ENCODE measurements around the gene MAP7. TPM values are rescaled to one million over a fixed set of nuclear protein-coding genes. Genes with fewer than 3 reads are reported as not detected.
A peak's percentile ranks its signal among the peaks of the same experiment; 100 is the strongest.
"Not testable (repeated sequence)": the region's sequence is repeated elsewhere in the genome, so short reads cannot be mapped to it uniquely, and the experiment has no call there.

Gene MAP7
- total and polyA plus RNA-seq, 11 donors: 0.86 to 3.2 (median 2.1) TPM

DNA sequence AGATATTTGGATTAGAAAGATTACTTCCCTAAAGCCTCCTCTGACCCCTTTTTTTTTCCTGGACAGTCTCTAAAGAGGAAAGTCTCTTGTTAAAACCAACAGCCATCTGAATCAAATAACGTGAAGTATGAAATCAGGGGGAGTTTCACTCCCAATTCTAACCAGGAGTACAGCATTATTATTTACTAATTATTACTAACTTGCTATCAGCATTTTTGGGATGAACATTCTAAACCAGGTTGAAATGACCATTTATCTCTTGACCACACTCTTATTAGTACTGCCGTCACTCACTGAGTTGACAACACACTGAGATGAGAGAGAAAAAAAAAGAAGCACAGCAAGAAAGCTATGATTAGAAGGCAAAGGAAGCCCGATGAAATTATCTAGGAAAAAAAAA is 146.2 kb downstream of the MAP7 start:
- Histone ChIP-seq H3K27ac (no peak overlapping the region), H3K4me1 (peaks cover 0 to 8% (median 0%) of the 10 kb centered on the region in 12 donors), H3K4me3 (no peak overlapping the region), H3K27me3 (no peaks in the 10 kb centered on the region), H3K36me3 (no peaks in the 10 kb centered on the region), H3K9me3 (no peaks in the 10 kb centered on the region)
- intact Hi-C loops (cut with DNase I): no loop called here
- DNase-seq (no peak), ATAC-seq (no peak)
- no peak for TF ChIP-seq POLR2A (IDR thresholded peaks at IDR 0.05)
- TF ChIP-seq, protein P1, sequence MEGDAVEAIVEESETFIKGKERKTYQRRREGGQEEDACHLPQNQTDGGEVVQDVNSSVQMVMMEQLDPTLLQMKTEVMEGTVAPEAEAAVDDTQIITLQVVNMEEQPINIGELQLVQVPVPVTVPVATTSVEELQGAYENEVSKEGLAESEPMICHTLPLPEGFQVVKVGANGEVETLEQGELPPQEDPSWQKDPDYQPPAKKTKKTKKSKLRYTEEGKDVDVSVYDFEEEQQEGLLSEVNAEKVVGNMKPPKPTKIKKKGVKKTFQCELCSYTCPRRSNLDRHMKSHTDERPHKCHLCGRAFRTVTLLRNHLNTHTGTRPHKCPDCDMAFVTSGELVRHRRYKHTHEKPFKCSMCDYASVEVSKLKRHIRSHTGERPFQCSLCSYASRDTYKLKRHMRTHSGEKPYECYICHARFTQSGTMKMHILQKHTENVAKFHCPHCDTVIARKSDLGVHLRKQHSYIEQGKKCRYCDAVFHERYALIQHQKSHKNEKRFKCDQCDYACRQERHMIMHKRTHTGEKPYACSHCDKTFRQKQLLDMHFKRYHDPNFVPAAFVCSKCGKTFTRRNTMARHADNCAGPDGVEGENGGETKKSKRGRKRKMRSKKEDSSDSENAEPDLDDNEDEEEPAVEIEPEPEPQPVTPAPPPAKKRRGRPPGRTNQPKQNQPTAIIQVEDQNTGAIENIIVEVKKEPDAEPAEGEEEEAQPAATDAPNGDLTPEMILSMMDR (IDR thresholded peaks at IDR 0.05): no peak
- 61 to 72% (median 66%) methylated on average over 3 of the region's 3 CpGs for WGBS, 4 donors

DNA sequence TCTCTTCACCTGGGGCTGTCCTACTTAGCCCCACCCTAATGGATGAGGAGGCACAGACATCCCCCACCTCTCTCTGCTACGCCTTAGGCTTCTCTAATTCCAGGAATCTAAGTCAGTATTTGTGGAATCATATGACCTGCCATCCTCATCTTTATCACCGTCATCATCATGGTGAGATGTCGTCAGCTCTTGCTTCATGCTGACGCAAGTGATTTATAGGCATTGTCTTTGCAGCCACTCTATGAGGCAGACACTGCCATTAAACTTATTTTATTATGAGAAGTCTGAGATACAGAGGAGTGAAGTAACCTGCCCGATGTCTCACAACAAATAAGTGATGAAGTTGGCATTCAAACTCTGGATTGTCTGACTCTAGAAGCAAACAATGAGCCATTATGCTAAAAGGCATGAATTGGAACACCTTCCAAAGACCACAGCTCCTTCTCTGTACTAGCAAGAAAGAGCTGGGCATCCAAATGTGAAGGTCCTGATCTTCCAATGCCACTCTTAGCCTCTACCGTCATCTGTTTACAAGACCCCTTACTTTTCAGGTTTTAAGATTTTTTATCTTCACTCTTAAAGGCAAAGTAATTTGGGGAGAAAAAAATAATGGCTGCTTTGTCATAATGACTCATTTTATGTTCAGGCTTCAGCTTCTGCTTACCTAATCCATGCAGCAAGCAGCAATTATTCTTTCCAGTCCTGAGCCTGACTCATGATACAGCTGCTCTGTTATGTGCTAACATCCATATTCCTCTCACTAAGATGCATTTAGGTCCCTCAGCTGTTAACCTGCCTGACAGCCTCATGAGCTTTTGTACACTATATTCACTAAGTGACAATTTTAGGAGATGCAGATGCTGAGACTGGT is 146.9 kb downstream of the MAP7 start:
- no peak for TF ChIP-seq POLR2A (IDR thresholded peaks at IDR 0.05)
- TF ChIP-seq, protein P1 (IDR thresholded peaks at IDR 0.05): no peak
- ATAC-seq (peak in 1 of 4 donors; percentile 70), DNase-seq (no peak)
- Histone ChIP-seq H3K9me3 (no peaks in the 10 kb centered on the region), H3K36me3 (no peaks in the 10 kb centered on the region), H3K27ac (no peak overlapping the region), H3K27me3 (no peaks in the 10 kb centered on the region), H3K4me1 (peaks cover 0 to 7% (median 0%) of the 10 kb centered on the region in 12 donors), H3K4me3 (no peak overlapping the region)
- intact Hi-C loops (cut with DNase I): no loop called here
- 81 to 86% (median 84%) methylated on average over 6 of the region's 6 CpGs for WGBS, 4 donors

DNA sequence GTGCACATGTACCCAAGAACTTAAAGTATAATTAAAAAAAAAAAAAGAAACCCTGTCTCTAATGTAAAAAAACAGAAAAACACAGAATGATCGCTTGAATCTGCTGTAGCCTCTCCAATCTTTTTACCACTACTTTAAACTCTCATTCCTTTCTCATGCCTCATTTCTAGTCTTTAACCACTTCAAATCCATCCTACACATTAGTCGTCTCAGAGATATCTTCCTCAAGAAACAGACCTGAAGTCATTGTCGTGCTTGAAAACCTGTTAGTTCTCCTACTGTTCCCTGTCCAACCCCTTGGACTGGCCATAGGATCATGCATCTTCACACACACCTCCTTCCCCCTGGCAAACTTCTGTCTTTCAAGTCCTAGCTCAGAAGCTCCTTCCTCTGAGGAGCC is 148.5 kb downstream of the MAP7 start:
- 76 to 81% (median 78%) methylated on average over 3 of the region's 3 CpGs for WGBS, 4 donors
- no peaks in the 10 kb centered on the region for H3K9me3 ChIP-seq
- ATAC-seq: no peak
- no peaks in the 10 kb centered on the region for H3K4me1 ChIP-seq
- H3K27me3 ChIP-seq: no peaks in the 10 kb centered on the region
- no peaks in the 10 kb centered on the region for H3K36me3 ChIP-seq
- H3K27ac ChIP-seq: no peak overlapping the region
- intact Hi-C loops (cut with DNase I): no loop called here
- no peak for DNase-seq
- no peak overlapping the region for H3K4me3 ChIP-seq
- TF ChIP-seq, protein P1 (IDR thresholded peaks at IDR 0.05): no peak
- TF ChIP-seq POLR2A (IDR thresholded peaks at IDR 0.05): no peak

DNA sequence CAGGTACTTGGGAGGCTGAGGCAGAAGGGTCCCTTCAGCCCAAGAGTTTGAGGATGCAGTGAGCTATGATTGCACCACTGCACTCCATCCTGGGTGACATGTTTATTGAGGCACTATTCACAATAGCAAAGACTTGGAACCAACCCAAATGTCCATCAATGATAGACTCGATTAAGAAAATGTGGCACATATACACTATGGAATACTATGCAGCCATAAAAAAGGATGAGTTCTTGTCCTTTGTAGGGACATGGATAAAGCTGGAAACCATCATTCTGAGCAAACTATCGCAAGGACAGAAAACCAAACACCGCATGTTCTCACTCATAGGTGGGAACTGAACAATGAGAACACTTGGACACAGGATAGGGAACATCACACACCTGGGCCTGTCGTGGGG is 149.0 kb downstream of the MAP7 start:
- ATAC-seq; H3K36me3 ChIP-seq; H3K27ac ChIP-seq; H3K4me3 ChIP-seq; H3K9me3 ChIP-seq; intact Hi-C loops (cut with DNase I); H3K4me1 ChIP-seq; H3K27me3 ChIP-seq; DNase-seq: not testable (repeated sequence)
- 92 to 100% (median 94%) methylated on average over 4 of the region's 4 CpGs for WGBS, 4 donors

Measured in heart left ventricle (tissue), 16 donors.